Central memory CD8-positive, alpha-beta T cell (primary cell): ENCODE measurements around the gene LUZP1.

Experiments
- ATAC-seq: fragments of 150-1000 bp; cut with Tn5 transposase; replicated peaks from 2 replicates; pipeline ENCODE4 v1.10.0; 2022; ENCODE audit warnings: mild to moderate bottlenecking, moderate FRiP score, moderate number of reproducible peaks; ENCODE audit not compliant: poor library complexity, severe bottlenecking; ENCODE audit errors: extremely low read depth
- DNase-seq, 2 donors: peaks; one replicate each; pipeline ENCODE4 v3.0.0; 2021; ENCODE audit warnings: low spot score in 2 of 2
- H3K27ac Mint-ChIP-seq: one replicate; pipeline ENCODE4 v1.8.0; 2022; ENCODE audit warnings: low read depth, mild to moderate bottlenecking, moderate library complexity, mixed read lengths
- H3K27me3 Mint-ChIP-seq: one replicate; pipeline ENCODE4 v1.8.0; 2022; ENCODE audit warnings: mixed read lengths
- H3K36me3 Mint-ChIP-seq: one replicate; pipeline ENCODE4 v1.8.0; 2022; ENCODE audit warnings: mild to moderate bottlenecking, moderate library complexity, mixed read lengths; ENCODE audit not compliant: insufficient read depth
- H3K4me1 Mint-ChIP-seq: one replicate; pipeline ENCODE4 v1.8.0; 2022; ENCODE audit warnings: mixed read lengths
- H3K4me3 Mint-ChIP-seq: one replicate; pipeline ENCODE4 v1.8.0; 2022; ENCODE audit warnings: mild to moderate bottlenecking, moderate library complexity, mixed read lengths
- H3K9me3 Mint-ChIP-seq: one replicate; pipeline ENCODE4 v1.8.0; 2022; ENCODE audit warnings: mixed read lengths

Gene LUZP1

DNA sequence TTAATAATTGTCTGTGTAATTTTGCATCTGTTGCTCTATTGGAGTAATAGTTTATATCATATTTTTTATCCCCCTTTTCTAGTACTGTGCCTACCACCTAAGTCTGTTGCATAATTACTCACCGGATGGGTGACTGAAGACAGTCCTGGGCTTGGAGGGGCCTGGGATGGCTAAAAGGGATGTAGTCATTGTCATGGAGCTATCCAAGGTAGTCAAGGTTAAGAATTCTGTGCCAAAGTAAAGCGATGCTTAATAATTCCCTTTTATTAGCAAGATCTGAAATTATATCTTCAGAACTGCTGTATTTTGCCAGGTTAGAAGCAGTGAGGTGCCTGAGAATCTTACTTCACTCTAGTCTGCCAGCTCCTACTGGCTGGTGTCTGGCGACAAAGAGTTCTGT, 87.8 kb downstream of the LUZP1 start:
- ATAC-seq = no peak
- Mint-ChIP-seq H3K27ac (peak overlapping the region; percentile 16), H3K27me3 (no peaks in the 10 kb centered on the region), H3K36me3 (peaks cover 55% of the 10 kb centered on the region), H3K9me3 (no peaks in the 10 kb centered on the region), H3K4me1 (no peaks in the 10 kb centered on the region), H3K4me3 (no peak overlapping the region)
- no peak for DNase-seq

DNA sequence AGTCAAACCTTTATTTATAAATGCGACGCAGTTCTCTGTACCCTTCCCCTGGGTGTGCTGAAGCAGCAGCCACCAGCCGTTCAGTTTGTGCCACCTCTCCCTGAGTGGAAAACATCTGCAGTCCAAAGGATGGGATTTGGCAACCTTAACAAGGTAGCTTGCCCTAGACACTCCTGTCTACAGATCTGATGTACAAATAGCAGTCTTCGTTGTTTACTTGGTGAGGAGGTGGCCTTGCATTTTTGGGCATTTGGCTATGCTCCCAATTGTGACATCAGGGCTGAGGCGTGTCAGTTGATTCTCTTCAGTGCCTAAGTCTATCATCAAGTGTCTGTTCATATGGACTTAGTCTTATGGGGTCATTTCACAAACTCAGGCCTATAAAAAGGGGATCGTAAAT, 89.6 kb downstream of the LUZP1 start:
- Mint-ChIP-seq H3K27me3 (no peaks in the 10 kb centered on the region), H3K27ac (no peak overlapping the region), H3K9me3 (no peaks in the 10 kb centered on the region), H3K4me1 (no peaks in the 10 kb centered on the region), H3K4me3 (no peak overlapping the region), H3K36me3 (peaks cover 48% of the 10 kb centered on the region)
- DNase-seq (no peak), ATAC-seq (no peak)

DNA sequence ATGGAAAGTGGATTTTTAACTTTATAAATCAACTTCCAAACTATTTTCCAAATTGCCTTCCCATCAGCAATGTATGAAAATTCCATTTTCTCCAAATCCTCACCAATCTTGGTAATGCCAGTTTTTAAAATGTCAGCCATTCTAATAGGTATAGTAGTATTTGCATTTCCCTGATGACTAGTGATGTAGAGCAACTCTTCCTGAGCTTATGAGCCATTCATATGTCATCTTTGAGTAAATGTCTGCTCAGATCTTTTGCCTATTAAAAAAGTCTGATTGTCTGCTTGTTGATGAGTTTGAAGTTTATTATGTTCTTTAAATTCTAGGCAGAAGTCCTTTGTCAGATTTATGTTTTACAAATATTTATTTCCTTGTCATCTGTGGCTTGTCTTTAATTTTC, 94.6 kb downstream of the LUZP1 start:
- no peaks in the 10 kb centered on the region for H3K27me3 Mint-ChIP-seq
- ATAC-seq = no peak
- H3K36me3 Mint-ChIP-seq = peaks cover 50% of the 10 kb centered on the region
- H3K27ac Mint-ChIP-seq = no peak overlapping the region
- DNase-seq = no peak
- no peaks in the 10 kb centered on the region for H3K9me3 Mint-ChIP-seq
- H3K4me3 Mint-ChIP-seq = no peak overlapping the region
- H3K4me1 Mint-ChIP-seq = no peaks in the 10 kb centered on the region

GRCh38 chr1:23069675-23070074, 99.0 kb downstream of the LUZP1 start:
- Mint-ChIP-seq H3K36me3 (peaks cover 44% of the 10 kb centered on the region), H3K27ac (no peak overlapping the region), H3K9me3 (no peaks in the 10 kb centered on the region)

DNA sequence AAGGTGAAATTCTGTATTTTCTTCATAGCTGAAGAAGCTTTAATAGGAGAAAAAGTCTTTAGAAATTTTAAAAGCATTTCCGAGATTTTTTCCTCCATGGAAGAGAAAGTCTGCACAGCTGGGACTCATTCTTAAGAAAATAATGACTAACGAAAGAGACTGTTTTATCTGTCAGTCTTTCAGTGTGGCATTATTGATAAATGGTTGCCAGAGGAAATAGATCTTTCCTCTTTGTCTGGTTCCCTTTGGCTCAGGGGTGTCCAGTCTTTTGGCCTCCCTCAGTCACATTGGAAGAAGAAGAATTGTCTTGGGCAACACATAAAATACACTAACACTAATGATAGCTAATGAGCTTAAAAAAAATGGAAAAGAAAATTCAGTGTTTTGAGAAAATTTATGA, 99.5 kb downstream of the LUZP1 start:
- no peak overlapping the region for H3K4me3 Mint-ChIP-seq
- H3K27me3 Mint-ChIP-seq = no peaks in the 10 kb centered on the region
- peaks cover 46% of the 10 kb centered on the region for H3K36me3 Mint-ChIP-seq
- no peak for DNase-seq
- ATAC-seq = no peak
- no peaks in the 10 kb centered on the region for H3K9me3 Mint-ChIP-seq
- H3K4me1 Mint-ChIP-seq = no peaks in the 10 kb centered on the region
- no peak overlapping the region for H3K27ac Mint-ChIP-seq

More at GRCh38 chr1:23069675-23070074, 99.0 kb downstream of the LUZP1 start:
- no peak overlapping the region for H3K4me3 Mint-ChIP-seq
- no peaks in the 10 kb centered on the region for H3K27me3 Mint-ChIP-seq
- DNase-seq (no peak), ATAC-seq (no peak)
- H3K4me1 Mint-ChIP-seq = no peaks in the 10 kb centered on the region

- ATAC-seq (no peak), DNase-seq (no peak)
- H3K9me3 Mint-ChIP-seq = no peaks in the 10 kb centered on the region
- H3K27me3 Mint-ChIP-seq = no peaks in the 10 kb centered on the region
- H3K27ac Mint-ChIP-seq = no peak overlapping the region
- H3K36me3 Mint-ChIP-seq = peaks cover 39% of the 10 kb centered on the region
- no peak overlapping the region for H3K4me3 Mint-ChIP-seq
- no peaks in the 10 kb centered on the region for H3K4me1 Mint-ChIP-seq
These were observed 102.6 kb downstream of the LUZP1 start for GRCh38 chr1:23066075-23066474.

- H3K4me3 Mint-ChIP-seq = no peak overlapping the region
- H3K36me3 Mint-ChIP-seq = peaks cover 36% of the 10 kb centered on the region
- no peaks in the 10 kb centered on the region for H3K4me1 Mint-ChIP-seq
- no peak for DNase-seq
- H3K27me3 Mint-ChIP-seq = no peaks in the 10 kb centered on the region
- no peak for ATAC-seq
- H3K27ac Mint-ChIP-seq = no peak overlapping the region
- no peaks in the 10 kb centered on the region for H3K9me3 Mint-ChIP-seq
These were observed 103.3 kb downstream of the LUZP1 start for GRCh38 chr1:23065385-23065784.

- no peak overlapping the region for H3K27ac Mint-ChIP-seq
- no peak for DNase-seq
- no peaks in the 10 kb centered on the region for H3K4me1 Mint-ChIP-seq
- H3K36me3 Mint-ChIP-seq = peaks cover 38% of the 10 kb centered on the region
- no peak for ATAC-seq
- H3K4me3 Mint-ChIP-seq = no peak overlapping the region
- H3K9me3 Mint-ChIP-seq = no peaks in the 10 kb centered on the region
- no peaks in the 10 kb centered on the region for H3K27me3 Mint-ChIP-seq
These were observed 106.4 kb downstream of the LUZP1 start for GRCh38 chr1:23062271-23062670.

GRCh38 chr1:23057301-23057700, 111.4 kb downstream of the LUZP1 start:
- ATAC-seq = no peak
- DNase-seq = no peak
- H3K4me1 Mint-ChIP-seq = no peaks in the 10 kb centered on the region
- peaks cover 47% of the 10 kb centered on the region for H3K36me3 Mint-ChIP-seq
- H3K27me3 Mint-ChIP-seq = no peaks in the 10 kb centered on the region
- H3K4me3 Mint-ChIP-seq = no peak overlapping the region
- no peak overlapping the region for H3K27ac Mint-ChIP-seq
- no peaks in the 10 kb centered on the region for H3K9me3 Mint-ChIP-seq

DNA sequence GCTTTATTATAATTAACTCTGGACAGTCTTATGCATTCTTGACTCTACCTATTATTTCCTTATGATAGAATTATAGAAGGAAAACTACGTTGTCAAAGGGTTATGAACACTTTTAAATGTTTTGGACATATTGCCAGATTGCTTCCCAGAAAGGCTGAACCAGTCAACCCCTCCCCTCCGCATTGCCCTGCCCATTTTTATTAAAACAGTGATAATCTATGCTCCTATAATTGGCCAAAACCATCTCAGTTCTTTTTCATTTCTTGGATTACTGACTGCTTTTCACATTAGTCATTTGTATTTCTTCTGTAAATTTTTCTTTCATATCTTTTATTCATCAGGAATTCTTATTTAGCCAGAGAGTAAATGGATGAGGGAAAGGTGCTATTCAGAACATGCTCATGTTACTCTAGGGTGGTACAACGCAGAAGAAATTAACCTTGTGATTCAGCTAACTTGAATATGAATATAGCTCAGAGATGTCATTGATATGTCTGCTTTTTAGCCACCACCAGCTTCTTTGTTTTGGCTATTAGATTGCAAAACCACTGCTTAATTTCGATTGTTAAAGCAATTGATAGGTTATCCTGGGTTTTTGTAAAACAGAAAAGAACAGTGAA, 117.3 kb downstream of the LUZP1 start:
- Mint-ChIP-seq H3K4me1 (no peaks in the 10 kb centered on the region), H3K36me3 (peaks cover 27% of the 10 kb centered on the region), H3K27ac (no peak overlapping the region), H3K4me3 (no peak overlapping the region), H3K9me3 (no peaks in the 10 kb centered on the region), H3K27me3 (no peaks in the 10 kb centered on the region)
- no peak for ATAC-seq
- DNase-seq = no peak

GRCh38 chr1:23050201-23050600, 118.5 kb downstream of the LUZP1 start:
- peaks cover 9% of the 10 kb centered on the region for H3K4me1 Mint-ChIP-seq
- H3K4me3 Mint-ChIP-seq = no peak overlapping the region
- peaks cover 24% of the 10 kb centered on the region for H3K36me3 Mint-ChIP-seq
- H3K27ac Mint-ChIP-seq = no peak overlapping the region
- DNase-seq = no peak
- H3K9me3 Mint-ChIP-seq = no peaks in the 10 kb centered on the region
- H3K27me3 Mint-ChIP-seq = no peaks in the 10 kb centered on the region
- ATAC-seq = no peak

DNA sequence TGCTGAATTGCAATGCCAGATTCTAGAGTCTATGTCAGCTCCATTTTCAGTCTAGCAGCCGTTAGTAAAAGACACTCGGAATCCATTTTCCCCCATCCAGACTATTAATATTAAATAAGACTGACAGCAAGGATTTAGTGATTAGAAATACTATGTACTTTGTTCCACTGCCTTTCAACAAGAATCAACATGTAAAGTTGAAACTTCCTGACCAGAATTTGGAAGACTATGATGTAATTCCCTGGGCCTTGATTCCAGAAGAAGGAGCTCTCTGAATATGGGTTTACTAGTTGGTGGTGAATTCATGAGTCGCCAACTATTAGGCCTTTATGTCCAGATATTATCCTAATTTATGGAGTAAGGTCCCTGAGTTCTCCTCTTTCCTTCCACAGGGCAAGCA, 124.6 kb downstream of the LUZP1 start:
- Mint-ChIP-seq H3K27me3 (no peaks in the 10 kb centered on the region), H3K27ac (no peak overlapping the region), H3K36me3 (peaks cover 2% of the 10 kb centered on the region), H3K4me1 (peaks cover 20% of the 10 kb centered on the region), H3K4me3 (no peak overlapping the region), H3K9me3 (no peaks in the 10 kb centered on the region)
- DNase-seq (no peak), ATAC-seq (no peak)

DNA sequence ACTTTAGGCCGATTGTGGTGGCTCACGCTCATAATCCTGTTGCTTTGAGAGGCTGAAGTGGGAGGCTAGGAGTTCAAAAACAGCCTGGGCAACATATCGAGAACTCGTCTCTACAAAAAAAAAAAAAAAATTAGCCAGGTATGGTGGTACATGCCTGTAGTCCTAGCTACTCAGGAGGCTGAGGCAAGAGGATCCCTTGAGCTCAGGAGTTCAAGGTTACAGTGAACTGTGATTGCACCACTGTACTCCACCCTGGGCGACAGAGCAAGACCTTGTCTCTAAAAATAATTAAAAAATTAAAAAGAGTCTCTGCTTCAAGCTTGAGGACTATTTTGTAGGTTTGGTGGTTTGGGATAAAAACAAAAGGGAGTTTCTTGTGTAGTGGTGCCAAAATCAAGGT, 128.1 kb downstream of the LUZP1 start:
- DNase-seq (no peak), ATAC-seq (no peak)
- Mint-ChIP-seq H3K27me3 (no peaks in the 10 kb centered on the region), H3K27ac (no peak overlapping the region), H3K4me3 (no peak overlapping the region), H3K36me3 (peaks cover 2% of the 10 kb centered on the region), H3K4me1 (peaks cover 22% of the 10 kb centered on the region), H3K9me3 (no peaks in the 10 kb centered on the region)
